Measurements from ENCODE around the gene PSMB1. TPM values are rescaled to one million over a fixed set of nuclear protein-coding genes. Genes with fewer than 3 reads are reported as not detected.

The PSMB1 gene
- total RNA-seq (2014; rRNA removed; shearing (Covaris generic)) (247 and 261 TPM in 2 replicates), polyA plus RNA-seq (2016; fragmentation: Nextera tagmentation; extraction: Ambion mirVana) (410 and 411 TPM in 2 replicates)

GRCh38 chr6:170552765-170553533 lies at the start of gene PSMB1:
TSS of gene PSMB1 (minus strand) at chr6:170553307. CDS start at chr6:170553242, 65 bp downstream.
- 0 out of 2 replicates have a peak, but pooled peaks cover 3% of the 10 kb centered on the region for H3F3A ChIP-seq (ENCODE audit: insufficient read depth)
- peaks cover 9% of the 10 kb centered on the region for H3K36me3 ChIP-seq (ENCODE audit: low read depth)
- peak within 1 kb of the TSS; percentile 93 for H3K4me3 ChIP-seq
- no peaks in the 10 kb centered on the region for H3K27me3 ChIP-seq (replicated peaks; ENCODE audit: insufficient read depth)
- peak within 1 kb of the TSS; percentile 96 for H3K9ac ChIP-seq
- TF ChIP-seq EZH2phosphoT487 (IDR thresholded peaks at IDR 0.05; ENCODE audit: insufficient read depth, low read depth) (no peak), EZH2 (IDR thresholded peaks at IDR 0.05; ENCODE audit: insufficient read depth, poor library complexity, severe bottlenecking) (no peak)
- in situ Hi-C loops (cut with MboI): no loop called here
- H3K9me3 ChIP-seq (ENCODE audit: low read depth): no peaks in the 10 kb centered on the region
- peak within 1 kb of the TSS; percentile 95 for H3K27ac ChIP-seq
- peaks cover 37% of the 10 kb centered on the region for H3K4me1 ChIP-seq (ENCODE audit: insufficient read depth)
- peak within 1 kb of the TSS; percentile 94 for H3K4me2 ChIP-seq (ENCODE audit: unreplicated experiment)
- DNase-seq: peak; percentile 99
- H4K20me1 ChIP-seq (ENCODE audit: insufficient read depth): peaks cover 13% of the 10 kb centered on the region; the same call in 1 of the 2 replicates
- no peaks in the 10 kb centered on the region for H3K9me2 ChIP-seq (ENCODE audit: insufficient read depth)
- peaks cover 88% of the 10 kb centered on the region for H3K79me2 ChIP-seq (ENCODE audit: insufficient read depth)
- peak within 1 kb of the TSS; percentile 99 for H2AFZ ChIP-seq
- 1% methylated on average over 41 of the region's 41 CpGs for WGBS, 2 experiments (ENCODE audit: low coverage in 1 of 2, low lambda C conversion rate in 2 of 2, missing lambda C conversion rate in 2 of 2)

GRCh38 chr6:170597278-170597677 lies 44.2 kb upstream of the PSMB1 start:
- Histone ChIP-seq H3K4me2 (ENCODE audit: unreplicated experiment) (no peak overlapping the region), H3K4me1 (ENCODE audit: insufficient read depth) (no peaks in the 10 kb centered on the region), H2AFZ (no peak overlapping the region), H3F3A (ENCODE audit: insufficient read depth) (no peaks in the 10 kb centered on the region), H4K20me1 (ENCODE audit: insufficient read depth) (no peaks in the 10 kb centered on the region), H3K36me3 (ENCODE audit: low read depth) (no peaks in the 10 kb centered on the region), H3K9me2 (ENCODE audit: insufficient read depth) (no peaks in the 10 kb centered on the region), H3K9me3 (ENCODE audit: low read depth) (no peaks in the 10 kb centered on the region), H3K9ac (no peak overlapping the region), H3K79me2 (ENCODE audit: insufficient read depth) (no peaks in the 10 kb centered on the region), H3K27me3 (replicated peaks; ENCODE audit: insufficient read depth) (peaks cover 8% of the 10 kb centered on the region; the same call in 1 of the 2 replicates), H3K27ac (no peak overlapping the region), H3K4me3 (no peak overlapping the region)
- TF ChIP-seq EZH2 (IDR thresholded peaks at IDR 0.05; ENCODE audit: insufficient read depth, poor library complexity, severe bottlenecking): no peak
- no peak for TF ChIP-seq EZH2phosphoT487 (IDR thresholded peaks at IDR 0.05; ENCODE audit: insufficient read depth, low read depth)
- in situ Hi-C loops (cut with MboI): no loop called here
- DNase-seq: no peak

- Histone ChIP-seq H3K9me2 (ENCODE audit: insufficient read depth) (no peaks in the 10 kb centered on the region), H3K9me3 (ENCODE audit: low read depth) (no peaks in the 10 kb centered on the region), H3K36me3 (ENCODE audit: low read depth) (no peaks in the 10 kb centered on the region), H3K4me1 (ENCODE audit: insufficient read depth) (no peaks in the 10 kb centered on the region), H3K4me2 (ENCODE audit: unreplicated experiment) (no peak overlapping the region), H3K27me3 (replicated peaks; ENCODE audit: insufficient read depth) (peaks cover under 1% of the 10 kb centered on the region; the same call in 1 of the 2 replicates), H3K79me2 (ENCODE audit: insufficient read depth) (no peaks in the 10 kb centered on the region), H2AFZ (no peak overlapping the region), H4K20me1 (ENCODE audit: insufficient read depth) (no peaks in the 10 kb centered on the region), H3K27ac (no peak overlapping the region), H3K4me3 (no peak overlapping the region), H3K9ac (no peak overlapping the region), H3F3A (ENCODE audit: insufficient read depth) (no peaks in the 10 kb centered on the region)
- no peak for TF ChIP-seq EZH2phosphoT487 (IDR thresholded peaks at IDR 0.05; ENCODE audit: insufficient read depth, low read depth)
- TF ChIP-seq EZH2 (IDR thresholded peaks at IDR 0.05; ENCODE audit: insufficient read depth, poor library complexity, severe bottlenecking): no peak
- in situ Hi-C loops (cut with MboI): no loop called here
- no peak for DNase-seq
Measured at GRCh38 chr6:170596426-170596825, 43.3 kb upstream of the PSMB1 start.

- no peaks in the 10 kb centered on the region for H3K4me1 ChIP-seq (ENCODE audit: insufficient read depth)
- no peak overlapping the region for H3K27ac ChIP-seq
- no peak overlapping the region for H3K4me3 ChIP-seq
- no peaks in the 10 kb centered on the region for H3K27me3 ChIP-seq (replicated peaks; ENCODE audit: insufficient read depth)
- H3K9me2 ChIP-seq (ENCODE audit: insufficient read depth): no peaks in the 10 kb centered on the region
- in situ Hi-C loops (cut with MboI): no loop called here
- 23 to 35% methylated on average over 1 of the region's 1 CpG for WGBS, 2 experiments (ENCODE audit: low coverage in 1 of 2, low lambda C conversion rate in 2 of 2, missing lambda C conversion rate in 2 of 2)
- DNase-seq: no peak
- H3F3A ChIP-seq (ENCODE audit: insufficient read depth): no peaks in the 10 kb centered on the region
- no peaks in the 10 kb centered on the region for H4K20me1 ChIP-seq (ENCODE audit: insufficient read depth)
- H3K9ac ChIP-seq: no peak overlapping the region
- no peak overlapping the region for H2AFZ ChIP-seq
- H3K9me3 ChIP-seq (ENCODE audit: low read depth): no peaks in the 10 kb centered on the region
- TF ChIP-seq EZH2phosphoT487 (IDR thresholded peaks at IDR 0.05; ENCODE audit: insufficient read depth, low read depth): no peak
- no peak for TF ChIP-seq EZH2 (IDR thresholded peaks at IDR 0.05; ENCODE audit: insufficient read depth, poor library complexity, severe bottlenecking)
- peaks cover 1% of the 10 kb centered on the region; the same call in 1 of the 2 replicates for H3K79me2 ChIP-seq (ENCODE audit: insufficient read depth)
- H3K4me2 ChIP-seq (ENCODE audit: unreplicated experiment): no peak overlapping the region
- H3K36me3 ChIP-seq (ENCODE audit: low read depth): no peaks in the 10 kb centered on the region
Measured at GRCh38 chr6:170590725-170591124, 37.6 kb upstream of the PSMB1 start.

Measured in GM23248 (cell line).